DMS79 treated with DMSO at 0.1 percent for 48 hours (cell line): ENCODE data around the gene RPL39L.
"Not testable (repeated sequence)": the region's sequence is repeated elsewhere in the genome, so short reads cannot be mapped to it uniquely, and the experiment has no call there.

Source experiments
- DNase-seq: peaks from one replicate; lab custom pipeline; 2025; lab: John Stamatoyannopoulos, UW

RPL39L gene

GRCh38 chr3:187139126-187139894 lies at the start of gene RPL39L:
RPL39L (minus strand) TSS chr3:187139496; CDS start chr3:187121300, 18,196 bp downstream.
- DNase-seq, result peak; percentile 69

- no peak for DNase-seq
Measured at GRCh38 chr3:187188931-187189330, 49.6 kb upstream of the RPL39L start.

DNA sequence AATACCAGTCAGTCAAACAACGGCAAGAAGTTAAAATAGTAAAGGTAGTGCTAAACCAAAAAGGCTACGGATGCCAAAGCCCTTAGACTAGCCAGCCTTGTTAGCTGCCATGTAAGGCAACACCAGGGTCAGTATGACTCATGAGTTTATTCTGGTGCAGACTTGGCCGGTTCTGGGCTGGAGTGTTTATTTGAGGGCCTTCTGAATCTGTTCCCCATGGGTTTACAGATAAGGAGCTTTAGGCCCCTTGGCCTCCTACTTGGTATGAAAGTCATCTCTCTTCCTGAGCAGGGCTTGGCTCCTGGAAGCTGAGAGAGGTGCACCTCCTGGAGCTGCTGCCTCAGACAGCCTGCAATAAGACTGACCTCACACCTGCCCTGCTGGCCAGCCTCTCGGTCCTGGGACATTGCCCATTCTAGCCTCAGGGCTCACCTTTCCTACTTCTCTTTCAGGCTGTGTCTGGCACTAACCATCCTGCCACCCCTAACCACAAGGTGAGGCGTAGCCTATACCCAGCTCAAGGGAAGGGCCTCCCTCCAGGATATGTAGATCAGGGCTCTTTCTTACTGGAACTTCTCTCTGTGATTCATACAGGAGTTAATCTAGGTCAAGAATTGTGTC lies 47.6 kb upstream of the RPL39L start:
- no peak for DNase-seq

- no peak for DNase-seq
Measured at GRCh38 chr3:187186375-187186774, 47.1 kb upstream of the RPL39L start.

DNA sequence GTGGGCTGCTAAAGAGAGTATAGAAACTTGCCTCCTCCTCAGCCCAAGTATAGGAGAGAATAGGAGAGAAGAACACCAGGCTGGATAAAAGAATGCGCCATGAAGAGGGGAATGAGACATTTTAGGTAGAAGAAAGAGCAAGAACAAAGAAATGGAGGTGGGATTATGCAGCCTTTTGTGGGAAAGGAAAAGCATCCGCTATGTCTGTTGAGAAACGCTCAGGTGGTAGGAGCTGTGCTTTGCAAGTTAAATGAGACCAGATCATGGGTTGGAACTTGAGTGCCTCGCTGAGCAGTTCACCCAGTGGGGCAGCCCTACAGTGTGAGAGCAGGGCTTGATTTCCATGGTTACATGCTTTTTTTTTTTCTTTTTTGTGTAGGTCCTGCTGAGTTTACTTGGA lies 46.5 kb upstream of the RPL39L start:
- DNase-seq, result no peak

DNA sequence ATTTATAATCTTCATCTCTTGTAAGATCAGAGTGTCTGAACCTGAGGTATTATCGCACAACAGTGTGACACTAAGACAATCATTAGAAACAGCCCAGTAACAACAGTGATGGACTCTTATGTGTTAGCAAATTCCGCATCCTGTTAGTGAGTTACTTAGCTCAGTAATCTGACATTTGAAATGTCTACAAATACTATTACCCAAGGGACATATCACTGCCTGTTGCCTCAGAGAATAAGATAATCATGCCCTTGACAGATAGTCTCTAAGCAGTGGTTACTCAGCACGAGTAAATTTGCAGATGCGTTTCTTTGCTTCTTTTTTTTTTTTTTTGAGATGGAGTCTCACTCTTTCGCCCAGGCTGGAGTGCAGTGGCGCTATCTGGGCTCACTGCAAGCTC lies 44.6 kb upstream of the RPL39L start:
- DNase-seq, result no peak

DNA sequence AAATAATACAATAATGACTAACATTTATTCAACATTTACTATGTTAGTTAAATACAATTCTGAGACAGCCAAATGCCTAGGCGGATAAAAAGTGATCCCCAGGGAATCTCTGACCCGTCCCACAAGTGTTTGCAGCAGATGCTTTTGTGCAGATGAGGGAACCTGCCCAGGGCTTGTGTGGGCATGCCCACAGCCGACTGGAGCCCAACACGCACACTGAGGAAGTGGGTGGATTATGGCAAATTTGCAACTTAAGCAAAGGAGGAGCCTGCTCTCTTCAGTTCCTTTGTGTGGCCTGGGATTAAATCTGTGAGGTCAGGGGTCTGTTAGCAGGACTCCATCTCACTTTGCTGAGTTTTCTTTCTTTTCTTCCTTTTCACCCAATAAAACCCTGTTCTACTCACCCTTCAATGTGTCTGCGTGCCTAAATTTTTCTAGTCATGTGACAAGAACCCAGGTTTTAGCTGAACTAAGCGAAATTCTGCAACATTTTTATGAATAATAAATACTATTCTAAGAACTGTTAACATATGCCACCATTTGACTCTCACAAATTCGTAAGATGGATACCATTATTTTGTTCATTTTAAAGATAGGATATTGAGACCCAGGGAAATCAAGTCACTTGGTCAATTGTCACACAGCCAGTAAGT lies 44.0 kb upstream of the RPL39L start:
- DNase-seq, result peak; percentile 25

GRCh38 chr3:187181454-187182170 lies 42.3 kb upstream of the RPL39L start:
- DNase-seq, result no peak

DNA sequence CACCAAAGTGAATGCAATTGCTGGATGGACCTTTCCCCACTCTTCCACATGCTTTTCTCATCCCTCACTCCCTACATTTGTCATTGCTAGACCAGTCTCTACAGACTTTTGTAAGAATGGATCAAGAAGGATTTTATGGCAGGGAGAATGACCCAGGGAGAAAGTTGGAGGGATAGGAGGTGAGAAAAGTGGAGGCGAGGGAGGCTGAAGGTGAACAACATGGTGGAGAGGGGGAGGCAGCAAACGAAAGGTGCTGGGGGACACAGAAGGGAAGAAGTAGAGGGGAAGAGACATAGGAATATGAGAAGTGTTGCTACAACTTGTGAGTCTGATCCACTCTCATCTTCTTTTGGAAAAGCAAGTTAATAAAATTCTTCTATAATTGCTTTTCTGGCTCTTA lies 33.6 kb upstream of the RPL39L start:
- DNase-seq, result no peak

- DNase-seq, result not testable (repeated sequence)
Measured at GRCh38 chr3:187170911-187171310, 31.6 kb upstream of the RPL39L start.

- DNase-seq, result no peak
Measured at GRCh38 chr3:187169231-187169960, 30.1 kb upstream of the RPL39L start.

- DNase-seq, result no peak
Measured at GRCh38 chr3:187167777-187168176, 28.5 kb upstream of the RPL39L start.

GRCh38 chr3:187166750-187167149 lies 27.5 kb upstream of the RPL39L start:
- DNase-seq, result no peak

DNA sequence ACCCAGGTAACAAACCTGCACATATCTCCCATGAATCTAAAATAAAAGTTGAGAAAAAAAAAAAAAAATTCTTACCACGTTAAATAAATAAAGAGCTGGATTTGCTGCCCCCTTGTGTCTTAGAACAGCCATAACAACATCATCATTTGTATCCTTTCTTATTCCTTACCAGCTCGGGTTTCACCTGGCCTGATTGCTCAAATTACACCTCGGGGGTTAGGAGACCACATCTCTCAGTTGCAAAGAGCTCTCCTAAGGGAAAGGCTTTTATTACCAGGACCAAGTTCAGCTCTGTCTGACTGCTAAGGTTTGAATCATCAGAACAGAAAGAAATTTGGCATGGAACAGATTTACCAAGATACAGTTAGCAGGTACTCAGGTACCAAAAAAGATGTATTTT lies 25.8 kb upstream of the RPL39L start:
- peak; percentile 93 for DNase-seq

DNA sequence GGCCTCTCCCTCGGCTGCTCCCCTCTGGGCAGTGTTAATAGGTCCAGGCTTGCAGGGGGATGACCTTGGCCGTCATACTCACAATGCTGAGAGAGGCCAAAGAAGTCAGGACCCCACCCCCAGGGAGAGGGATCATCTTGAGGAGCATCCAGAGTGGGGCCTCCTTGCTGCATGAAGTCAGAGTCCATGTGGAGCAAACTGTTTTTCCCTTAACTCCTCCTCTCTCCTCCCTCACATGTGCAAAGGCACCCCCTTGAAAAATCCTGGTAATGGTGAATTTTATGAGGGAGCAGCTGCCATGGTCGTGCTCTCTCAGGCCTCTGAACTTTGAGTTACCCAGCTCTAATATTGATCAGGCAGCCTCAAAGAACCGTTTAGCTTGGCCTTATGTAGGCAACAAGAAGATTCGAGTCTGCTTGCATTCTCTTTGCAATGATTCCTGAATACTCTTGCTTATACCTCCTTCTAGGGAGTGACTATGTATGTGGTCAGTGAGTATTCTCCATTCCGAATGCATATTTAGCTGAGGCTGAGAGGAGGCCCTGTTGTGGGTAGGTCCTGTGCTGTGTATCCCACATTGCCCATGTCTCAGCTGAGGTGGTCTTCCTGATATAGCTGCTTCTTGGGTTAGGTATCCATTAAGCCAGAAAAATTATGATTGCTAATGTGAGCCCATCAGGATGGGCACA lies 23.1 kb upstream of the RPL39L start:
- no peak for DNase-seq

GRCh38 chr3:187161556-187161955 lies 22.3 kb upstream of the RPL39L start:
- no peak for DNase-seq

GRCh38 chr3:187150599-187150998 lies 11.3 kb upstream of the RPL39L start:
- DNase-seq, result no peak

DNA sequence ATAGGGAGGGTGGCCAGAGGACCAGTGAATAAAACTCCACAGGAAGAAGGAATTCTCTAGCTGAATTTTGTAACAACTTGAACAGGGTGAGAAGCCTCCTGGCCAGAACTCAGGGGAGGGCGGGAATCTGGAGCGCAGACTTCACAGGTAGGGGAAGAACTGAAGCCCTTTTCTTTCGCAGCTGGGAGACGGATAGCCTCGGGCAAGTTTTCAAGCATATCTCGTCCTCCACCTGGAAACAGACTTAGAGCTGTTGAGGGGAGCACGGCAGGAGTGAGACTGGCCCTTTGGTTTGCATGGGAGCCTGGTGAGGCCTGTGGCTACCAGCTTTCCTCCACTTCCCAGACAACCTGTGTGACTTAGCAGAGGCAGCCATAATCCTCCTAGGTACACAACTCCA lies 10.9 kb upstream of the RPL39L start:
- no peak for DNase-seq

GRCh38 chr3:187146389-187146788 lies 7.1 kb upstream of the RPL39L start:
- no peak for DNase-seq

DNA sequence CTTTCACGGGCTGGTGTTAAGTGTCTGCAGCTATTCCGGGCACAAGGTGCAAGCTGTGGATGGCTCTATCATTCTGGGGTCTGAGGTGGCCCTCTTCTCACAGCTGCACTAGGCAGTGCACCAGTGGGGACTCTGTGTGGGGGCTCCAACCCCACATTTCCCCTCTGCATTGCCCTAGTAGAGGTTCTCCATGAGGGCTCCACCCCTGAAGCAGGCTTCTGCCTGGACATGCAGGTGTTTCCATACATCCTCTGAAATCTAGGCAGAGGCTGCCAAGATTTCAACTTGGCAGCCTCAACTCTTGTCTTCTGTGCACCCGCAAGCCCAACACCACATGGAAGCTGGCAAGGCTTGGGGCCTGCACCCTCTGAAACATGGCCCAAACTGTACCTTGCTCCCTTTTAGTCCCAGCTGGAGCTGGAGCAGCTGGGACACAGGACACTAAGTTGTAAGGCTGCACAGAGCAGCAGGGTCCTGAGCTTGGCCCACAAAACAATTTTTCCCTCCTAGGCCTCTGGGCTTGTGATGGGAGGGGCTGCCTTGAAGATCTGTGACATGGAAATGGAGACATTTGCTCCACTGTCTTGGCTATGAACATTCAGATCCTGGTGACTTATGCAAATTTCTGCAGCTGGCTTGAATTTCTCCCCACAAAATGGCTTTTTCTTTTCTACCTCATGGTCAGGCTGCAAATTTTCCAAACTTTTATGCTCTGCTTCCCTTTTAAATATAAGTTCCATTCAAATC lies 6.0 kb upstream of the RPL39L start:
- DNase-seq, result no peak

DNA sequence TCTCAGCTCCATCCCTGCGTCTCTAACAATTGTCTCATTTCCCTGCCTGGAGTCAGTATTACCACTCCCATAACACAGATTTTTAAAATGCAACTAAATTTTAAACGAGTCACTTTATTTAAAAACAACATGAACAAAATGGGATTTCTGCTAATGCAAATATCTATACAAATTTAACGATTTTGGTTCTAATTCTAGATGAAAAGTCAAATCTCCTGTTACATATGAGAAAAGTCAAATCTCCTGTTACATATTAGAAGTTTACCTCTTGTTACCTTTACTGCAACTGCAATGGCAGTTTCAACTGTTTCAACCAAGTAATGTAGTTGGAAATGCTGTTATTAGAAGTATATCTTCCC lies 578 bp upstream of the RPL39L start:
- no peak for DNase-seq
